NCI-H146 treated with DMSO at 0.1 percent for 48 hours (cell line): Measurements from ENCODE around the gene IFI35.
"Not testable (repeated sequence)": the region's sequence is repeated elsewhere in the genome, so short reads cannot be mapped to it uniquely, and the experiment has no call there.

Source experiments
- DNase-seq: peaks from one replicate; lab custom pipeline; 2025; ENCODE audit not compliant: unreplicated experiment; lab: John Stamatoyannopoulos, UW

IFI35 gene

DNA sequence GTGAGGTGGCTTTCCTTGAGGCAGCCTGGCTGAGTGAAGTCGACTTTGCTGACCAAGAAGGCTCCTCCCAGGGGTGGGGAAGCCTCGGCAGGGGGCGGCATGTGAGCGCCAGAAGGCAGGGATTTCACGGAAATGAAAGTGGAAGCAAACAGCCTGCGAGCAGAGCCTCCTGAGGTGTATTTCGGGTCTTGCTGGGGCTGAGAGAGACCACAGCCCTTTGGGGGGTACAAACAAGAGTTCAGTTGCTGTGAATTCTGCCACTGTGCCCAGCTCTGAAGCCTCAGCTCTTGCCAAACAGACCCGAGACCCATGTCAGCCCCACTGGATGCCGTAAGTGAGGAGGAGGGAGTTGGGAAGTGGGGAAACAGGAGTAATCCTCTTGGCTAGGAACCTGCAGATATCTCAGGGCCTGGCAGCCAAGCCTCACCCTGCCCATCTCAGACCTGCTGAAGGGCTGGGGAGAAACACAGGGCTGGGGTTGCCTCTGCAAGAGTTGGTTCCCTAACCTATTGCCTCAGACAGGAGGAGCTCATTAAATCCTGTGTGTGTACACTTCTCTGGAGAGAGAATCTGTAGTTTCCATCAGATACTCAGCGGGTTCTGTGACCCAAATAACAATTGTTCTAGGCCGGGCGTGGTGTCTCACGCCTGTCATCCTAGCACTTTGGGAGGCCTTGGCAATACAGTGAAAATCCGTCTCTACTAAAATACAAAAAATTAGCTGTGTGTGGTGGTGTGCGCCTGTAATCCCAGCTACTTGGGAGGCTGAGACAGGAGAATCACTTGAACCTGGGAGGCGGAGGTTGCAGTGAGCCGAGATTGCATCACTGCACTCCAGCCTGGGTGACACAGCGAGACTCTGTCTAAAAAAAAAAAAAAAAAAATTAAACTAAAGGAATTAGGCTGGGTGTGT, at the start of gene IFI35:
Gene IFI35, plus strand, starts transcription at position 146 of the 913 bp plus-strand sequence. Its CDS starts 164 bp downstream, at position 310.
- DNase-seq, result peak; percentile 33

DNA sequence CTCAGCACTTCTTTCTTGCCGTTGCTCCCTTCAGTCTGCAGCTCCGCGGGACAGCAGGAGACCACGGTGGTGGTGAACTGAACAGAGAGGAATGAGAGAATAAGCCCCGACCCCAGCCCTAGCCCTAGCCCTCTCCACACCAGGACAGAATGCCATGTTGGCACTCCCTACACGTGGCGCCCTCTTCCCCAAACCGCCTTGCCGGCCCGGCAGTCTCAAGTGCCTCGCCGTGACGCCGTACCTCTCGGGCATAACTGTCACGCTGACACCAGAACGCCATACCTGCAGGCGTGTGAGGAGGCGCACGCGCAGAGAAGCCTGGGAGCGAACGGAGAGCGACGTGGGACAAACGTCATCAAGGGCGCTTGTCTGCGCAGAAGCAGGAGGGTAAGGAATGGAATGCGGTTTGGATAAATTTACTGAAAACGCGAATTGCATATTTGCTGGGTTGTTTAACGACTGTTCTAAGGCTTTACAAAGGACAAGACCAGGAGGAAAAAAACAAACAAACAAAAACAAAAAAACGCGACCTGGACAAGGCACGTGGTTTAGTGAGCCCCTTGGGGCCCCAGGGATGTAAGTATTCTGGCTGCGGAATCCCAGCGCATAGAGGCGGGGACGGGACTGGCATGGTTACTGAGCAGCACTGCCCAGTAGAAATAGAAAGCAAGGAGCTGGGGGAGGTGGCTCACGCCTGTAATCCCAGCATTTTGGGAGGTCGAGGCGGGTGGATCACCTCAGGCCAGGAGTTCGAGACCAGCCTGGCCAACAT, 42.2 kb upstream of the IFI35 start, which contains the start of gene AARSD1:
Gene AARSD1, minus strand, starts transcription at position 294 of the 772 bp plus-strand sequence. Its CDS starts 14 bp downstream, at position 280.
- DNase-seq, result peak; percentile 83

DNA sequence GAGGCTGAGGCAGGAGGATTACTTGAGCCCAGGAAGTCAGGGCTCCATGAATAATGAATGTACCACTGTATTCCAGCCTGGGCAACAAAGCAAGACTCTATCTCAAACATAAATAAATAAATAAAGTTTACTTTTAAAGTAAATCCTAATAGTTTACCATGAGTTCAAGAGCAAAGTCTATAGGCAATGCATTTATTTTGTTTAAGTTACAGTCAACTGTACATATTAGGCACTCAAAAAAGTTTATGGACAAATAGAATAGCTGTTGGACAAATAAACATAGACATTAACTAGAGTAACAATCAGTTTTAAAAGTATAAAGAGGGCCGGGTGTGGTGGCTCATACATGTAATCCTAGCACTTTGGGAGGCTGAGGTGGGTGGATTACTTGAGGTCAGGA, 38.7 kb upstream of the IFI35 start:
- DNase-seq, result no peak

DNA sequence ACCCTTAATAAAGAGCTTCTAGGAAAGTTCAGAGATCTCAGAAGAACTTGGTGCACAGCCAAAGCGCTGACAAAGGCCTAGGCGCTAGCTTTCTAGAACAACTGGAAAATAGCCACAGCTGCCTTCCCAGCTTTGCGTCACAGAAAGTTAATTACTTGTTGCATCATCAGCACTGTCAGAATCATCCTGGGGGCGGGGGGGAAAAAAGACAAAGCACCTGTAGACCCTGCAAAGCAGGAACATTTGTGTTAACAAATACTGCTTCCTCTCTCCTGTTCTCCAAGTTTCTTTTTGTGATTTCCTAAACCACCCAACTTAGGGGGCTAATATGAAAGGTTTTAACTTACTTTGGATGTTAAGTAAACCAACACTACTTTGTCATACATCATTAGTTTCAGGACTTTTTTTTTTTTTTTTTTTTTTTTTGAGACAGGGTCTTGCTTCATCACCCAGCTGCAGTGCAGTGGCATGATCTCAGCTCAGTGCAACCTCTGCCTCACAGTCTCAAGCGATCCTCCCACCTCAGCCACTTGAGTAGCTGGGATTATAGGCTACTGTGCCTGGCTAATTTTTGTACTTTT, 37.5 kb upstream of the IFI35 start:
- DNase-seq, result no peak

DNA sequence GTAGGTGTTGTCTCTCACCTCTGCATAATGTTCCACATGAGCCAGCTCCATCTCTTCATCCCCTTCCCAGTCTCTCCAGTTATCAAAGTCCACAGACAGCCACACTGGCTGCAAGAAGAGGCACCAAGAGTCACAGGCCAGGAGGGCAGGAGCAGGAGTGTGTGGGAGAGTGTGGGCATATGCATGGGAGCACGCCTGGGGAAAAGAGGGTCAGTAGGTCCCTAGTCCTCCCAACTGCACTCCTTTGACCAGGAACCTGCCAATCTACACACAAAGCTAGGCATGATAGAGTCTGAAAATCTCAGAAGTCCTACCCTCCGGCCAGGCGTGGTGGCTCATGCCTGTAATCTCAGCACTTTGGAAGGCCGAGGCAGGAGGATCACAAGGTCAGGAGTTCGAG, 35.0 kb upstream of the IFI35 start:
- DNase-seq, result no peak

DNA sequence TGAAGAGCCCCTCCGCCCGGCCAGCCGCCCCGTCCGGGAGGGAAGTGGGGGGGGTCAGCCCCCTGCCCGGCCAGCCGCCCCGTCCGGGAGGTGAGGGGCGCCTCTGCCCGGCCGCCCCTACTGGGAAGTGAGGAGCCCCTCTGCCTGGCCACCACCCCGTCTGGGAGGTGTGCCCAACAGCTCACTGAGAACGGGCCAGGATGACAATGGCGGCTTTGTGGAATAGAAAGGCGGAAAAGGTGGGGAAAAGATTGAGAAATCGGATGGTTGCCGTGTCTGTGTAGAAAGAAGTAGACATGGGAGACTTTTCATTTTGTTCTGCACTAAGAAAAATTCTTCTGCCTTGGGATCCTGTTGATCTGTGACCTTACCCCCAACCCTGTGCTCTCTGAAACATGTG, 33.3 kb upstream of the IFI35 start:
- DNase-seq, result not testable (repeated sequence)

DNA sequence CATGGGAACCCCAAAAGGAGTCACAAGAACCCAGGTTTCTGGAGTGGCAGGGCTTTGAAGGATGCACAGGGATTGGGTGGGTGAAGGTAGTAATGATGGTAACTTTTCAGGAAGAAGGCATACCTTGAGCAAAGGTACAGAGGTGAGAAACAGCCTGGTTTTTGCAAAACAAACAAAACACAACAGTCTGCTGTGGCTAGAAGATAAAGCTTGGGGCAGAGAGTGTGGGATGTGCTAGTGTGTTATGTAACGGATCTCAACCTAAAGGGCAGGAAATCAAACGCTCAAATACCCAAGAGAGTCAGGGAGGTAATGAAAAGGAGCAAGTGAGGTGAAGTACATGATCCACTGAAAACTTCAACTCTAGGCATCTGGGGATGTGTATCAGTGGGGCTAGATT, 31.3 kb upstream of the IFI35 start:
- no peak for DNase-seq

DNA sequence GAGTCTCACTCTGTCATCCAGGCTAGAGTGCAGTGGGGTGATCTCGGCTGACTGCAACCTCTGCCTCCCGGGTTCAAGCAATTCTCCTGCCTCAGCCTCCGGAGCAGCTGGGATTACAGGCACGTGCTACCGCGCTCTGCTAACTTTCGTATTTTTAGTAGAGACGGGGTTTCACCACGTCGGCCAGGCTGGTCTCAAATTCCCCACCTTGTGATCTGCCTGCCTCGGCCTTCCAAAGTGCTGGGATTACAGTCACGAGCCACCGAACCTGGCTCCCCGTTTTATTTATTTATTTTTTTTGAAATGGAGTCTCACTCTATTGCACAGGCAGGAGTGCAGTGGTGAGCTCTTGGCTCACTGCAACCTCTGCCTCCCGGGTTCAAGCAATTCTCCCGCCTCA, 30.9 kb upstream of the IFI35 start:
- not testable (repeated sequence) for DNase-seq

DNA sequence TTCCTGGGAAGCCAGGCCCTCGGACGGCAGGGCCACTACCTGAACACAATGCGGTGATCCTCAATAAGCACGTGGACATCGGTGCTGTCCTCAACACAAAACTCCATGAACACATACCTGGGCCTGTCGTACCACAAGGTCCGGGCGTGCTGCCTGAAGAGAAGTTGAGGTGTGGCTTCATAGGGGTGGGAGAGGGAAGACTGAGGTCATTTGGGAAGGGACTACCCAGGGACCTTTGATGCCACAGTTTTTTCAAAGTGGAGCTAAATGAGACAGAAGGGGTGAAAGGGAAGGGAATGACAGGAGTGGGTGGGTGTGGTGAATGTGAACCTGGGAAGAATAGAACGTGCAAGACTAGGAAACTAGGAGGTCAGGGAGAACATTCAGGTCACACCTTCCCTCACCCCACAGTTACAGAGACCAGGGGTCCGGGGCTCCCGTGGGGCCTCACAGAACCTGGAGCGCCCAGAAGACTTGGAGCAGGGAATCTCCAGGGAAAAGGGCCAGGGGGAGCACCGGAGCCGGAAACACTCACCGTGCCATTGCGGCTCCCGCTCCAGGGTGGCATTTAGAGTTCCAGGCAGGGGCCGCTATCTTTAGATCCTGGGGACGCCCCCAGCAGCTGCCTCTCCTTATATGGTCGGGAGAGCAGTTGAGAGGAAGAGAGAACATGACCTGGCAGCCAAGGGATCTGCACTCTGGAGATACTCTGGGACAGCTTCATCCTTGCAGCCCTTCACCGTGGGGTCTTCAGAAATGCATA, 26.9 kb upstream of the IFI35 start, which contains the start of gene PTGES3L:
Gene PTGES3L, minus strand, starts transcription at position 570 of the 763 bp plus-strand sequence. Its CDS starts 27 bp downstream, at position 543.
- DNase-seq, result peak; percentile 78

DNA sequence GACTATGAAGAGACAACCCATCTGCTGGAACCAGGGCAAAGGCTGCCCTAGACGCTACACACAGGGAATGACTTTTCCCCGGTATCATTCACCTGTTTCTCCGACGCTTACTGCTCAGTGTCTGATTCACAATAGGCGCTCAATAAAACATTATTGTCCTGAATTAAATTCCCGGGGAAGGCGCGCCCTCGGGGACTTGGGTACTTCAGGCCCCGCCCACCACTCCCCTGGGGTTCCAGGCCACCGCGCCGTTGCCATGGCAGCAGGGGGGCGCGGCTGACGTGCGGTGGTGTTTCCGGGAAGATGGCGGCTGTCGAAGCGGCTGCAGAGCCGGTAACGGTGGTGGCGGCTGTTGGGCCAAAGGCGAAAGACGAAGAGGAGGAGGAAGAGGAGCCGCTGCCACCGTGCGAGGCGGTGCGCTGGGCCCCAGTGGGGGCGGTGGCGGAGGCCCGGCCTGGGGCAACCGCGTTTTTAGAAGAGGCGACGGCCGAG, 26.3 kb upstream of the IFI35 start, which contains the start of gene RUNDC1:
Gene RUNDC1, plus strand, starts transcription at position 292 of the 492 bp plus-strand sequence. Its CDS starts 12 bp downstream, at position 304.
- peak; percentile 78 for DNase-seq

DNA sequence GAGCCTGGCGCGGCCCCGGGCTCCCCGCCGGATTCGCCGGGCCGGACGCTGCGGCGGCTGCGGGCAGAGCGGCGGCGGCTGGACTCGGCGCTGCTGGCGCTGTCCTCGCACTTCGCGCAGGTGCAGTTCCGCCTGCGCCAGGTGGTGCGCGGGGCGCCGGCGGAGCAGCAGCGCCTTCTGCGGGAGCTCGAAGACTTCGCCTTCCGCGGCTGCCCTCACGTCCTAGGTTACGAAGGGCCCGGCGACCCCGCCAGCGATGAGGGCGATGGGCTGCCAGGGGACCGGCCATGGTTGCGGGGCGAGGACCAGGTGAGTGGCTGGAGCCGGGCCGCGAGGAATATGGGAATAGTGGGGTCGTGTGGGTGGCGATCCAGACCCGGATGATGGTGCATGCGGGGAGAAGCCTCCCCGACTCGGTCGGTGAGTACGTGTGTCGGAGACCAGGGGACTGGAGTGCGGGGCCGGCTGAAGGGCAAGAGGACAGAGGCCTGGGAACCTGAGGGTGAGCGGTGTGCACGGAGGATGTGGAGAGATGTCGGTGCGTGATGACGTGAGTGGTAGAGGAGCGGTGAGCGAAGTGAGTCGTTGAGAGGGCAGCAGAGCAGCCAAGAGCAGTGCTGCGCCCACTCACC, 25.7 kb upstream of the IFI35 start:
- DNase-seq, result peak; percentile 40

DNA sequence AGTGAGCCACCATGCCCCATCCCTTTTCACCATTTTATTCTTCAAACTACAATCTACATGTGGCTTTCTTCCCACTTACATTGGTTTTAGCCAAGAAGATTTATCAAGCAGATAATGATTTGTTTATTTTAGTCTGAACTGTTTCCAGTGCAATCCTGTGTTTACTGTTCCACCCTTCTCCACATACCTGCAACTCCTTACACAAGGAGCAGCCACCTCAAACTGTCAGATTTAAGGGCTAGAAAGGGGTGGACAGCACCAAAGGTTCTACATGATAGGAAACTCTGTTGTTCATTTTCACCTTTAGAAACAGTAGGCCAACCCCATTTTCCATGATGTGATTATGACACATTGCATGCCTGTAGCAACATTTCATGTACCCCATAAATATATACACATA, 24.3 kb upstream of the IFI35 start:
- DNase-seq, result no peak

DNA sequence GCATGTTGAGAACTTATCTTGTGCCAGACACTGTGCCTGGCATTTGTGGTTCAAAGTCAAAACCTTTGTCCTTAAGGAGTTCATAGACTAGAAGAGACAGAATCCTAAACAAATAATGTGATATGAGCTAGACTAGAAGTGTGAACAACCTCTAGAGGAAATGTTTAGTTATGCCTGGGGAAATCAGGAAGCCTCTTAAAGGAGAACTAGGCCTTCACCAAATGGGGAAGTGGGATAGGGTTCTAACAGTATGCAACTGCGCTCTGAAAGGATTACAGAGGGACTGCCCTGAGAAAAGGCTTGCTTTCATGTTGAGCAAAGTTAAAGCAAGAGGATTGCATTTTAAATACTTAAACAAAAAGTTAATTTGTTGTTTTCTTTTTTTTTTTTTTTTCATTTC, 21.4 kb upstream of the IFI35 start:
- DNase-seq, result no peak

DNA sequence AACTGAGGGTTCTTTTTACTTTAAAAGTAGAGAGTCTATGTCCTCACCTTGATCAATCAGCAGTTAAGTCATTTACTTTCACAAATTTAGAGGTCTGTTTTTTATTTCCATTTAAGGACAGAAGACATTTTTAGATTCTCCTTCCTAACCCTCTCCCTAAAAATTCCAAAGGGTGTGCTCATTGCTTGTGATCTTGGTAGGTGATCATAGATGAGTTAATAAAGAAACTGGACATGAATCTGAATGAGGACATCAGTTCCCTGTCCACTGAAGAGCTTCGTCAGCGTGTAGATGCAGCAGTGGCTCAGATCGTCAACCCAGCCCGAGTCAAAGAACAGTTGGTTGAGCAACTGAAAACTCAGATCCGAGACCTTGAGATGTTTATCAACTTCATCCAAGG, 17.4 kb upstream of the IFI35 start:
- no peak for DNase-seq

DNA sequence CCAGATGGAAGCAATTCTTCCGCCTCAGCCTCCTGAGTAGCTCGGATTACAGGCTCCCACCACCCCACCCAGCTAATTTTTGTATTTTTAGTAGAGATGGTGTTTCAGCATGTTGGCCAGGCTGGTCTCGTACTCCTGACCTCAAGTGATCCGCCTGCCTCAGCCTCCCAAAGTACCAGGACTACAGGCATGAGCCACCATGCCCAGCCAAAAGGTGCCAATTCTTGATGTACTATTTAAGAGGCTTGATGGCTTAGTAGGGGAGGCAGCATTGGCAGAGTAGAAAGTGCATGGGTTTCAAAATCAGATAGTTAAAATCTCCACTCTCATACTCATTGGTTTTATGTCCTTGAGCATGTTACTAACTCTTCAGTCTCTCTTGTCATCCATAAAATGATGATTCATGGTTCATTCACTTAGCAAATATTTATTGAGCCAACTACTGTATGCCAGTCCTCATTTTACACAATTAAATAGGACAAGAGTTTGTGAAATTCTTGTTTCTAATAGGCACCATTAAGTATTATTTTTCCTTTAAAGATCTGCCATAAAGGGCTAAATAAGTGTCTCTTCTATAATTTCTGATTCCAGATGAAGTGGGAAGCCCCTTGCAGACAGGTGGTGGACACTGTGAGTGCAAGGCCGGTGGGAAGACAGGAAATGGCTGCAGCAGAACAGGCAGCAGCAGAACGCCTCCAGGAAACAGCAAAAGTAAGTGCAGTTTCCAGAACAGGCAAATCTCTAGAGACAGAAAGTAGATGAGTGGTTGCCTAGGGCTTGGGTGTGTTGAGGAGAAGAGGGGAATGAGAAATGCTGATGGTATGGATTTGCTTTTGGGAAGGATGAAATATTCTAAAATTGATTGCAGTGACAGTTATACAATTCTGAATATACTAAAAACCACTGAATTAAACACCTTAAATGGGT, 16.6 kb upstream of the IFI35 start:
- no peak for DNase-seq

DNA sequence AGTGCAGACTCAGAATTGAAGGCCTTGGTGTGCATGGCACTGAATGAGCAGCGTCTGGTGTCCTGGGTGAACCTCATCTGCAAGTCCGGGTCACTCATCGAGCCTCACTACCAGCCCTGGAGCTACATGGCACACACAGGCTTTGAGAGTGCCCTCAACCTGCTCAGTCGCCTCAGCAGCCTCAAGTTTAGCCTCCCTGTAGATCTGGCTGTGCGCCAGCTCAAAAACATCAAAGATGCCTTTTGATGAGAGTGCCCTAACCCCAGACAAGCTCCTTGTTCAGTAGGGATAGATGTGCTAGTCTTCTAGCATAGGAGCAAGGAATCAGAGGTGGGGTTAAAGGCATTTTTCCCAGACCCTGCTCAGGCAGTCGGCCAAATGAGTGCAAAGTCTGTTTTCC, 15.1 kb upstream of the IFI35 start:
- no peak for DNase-seq

DNA sequence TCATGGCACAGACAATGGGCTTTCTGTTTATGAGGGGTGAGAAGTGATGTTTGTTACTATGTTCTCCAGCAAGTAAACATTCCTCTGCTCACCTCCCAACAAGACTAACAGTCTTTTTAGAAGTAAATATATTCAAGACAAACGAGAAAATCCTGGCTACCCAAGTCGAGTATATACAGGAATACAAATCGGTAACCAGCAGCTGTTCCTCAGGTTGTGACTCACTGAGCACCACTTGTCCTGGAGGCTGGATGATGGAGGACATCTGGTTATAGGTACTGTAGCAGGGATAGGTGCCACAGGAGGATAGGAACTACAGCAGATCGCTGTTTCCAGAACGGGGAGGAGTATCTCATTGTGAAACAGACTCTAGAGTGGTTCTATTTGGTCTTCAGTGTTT, 13.7 kb upstream of the IFI35 start:
- DNase-seq, result no peak

DNA sequence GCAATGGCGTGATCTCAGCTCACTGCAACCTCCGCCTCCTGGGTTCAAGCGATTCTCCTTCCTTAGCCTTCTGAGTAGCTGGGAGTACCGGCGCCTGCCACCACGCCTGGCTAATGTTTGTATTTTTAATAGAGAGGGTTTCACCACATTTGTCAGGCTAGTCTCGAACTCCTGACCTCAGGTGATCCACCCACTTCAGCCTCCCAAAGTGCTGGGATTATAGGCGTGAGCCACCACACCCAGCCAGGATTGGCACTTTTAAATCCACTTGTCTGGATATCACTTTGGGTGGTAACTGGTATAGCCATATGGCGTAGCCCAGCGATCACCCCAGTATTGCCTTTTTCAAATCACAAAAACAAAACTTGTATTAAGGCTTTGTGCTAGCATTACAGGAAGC, 12.7 kb upstream of the IFI35 start:
- DNase-seq, result not testable (repeated sequence)
